DND-41 (cell line): ENCODE results near the gene DPP6.

Source experiments
- EZH2 ChIP-seq: IDR thresholded peaks from 3 replicates; pipeline ENCODE4 v1.6.1; 2012; ENCODE audit warnings: borderline replicate concordance, low read depth, mild to moderate bottlenecking, moderate library complexity, low read length, inconsistent platforms; ENCODE audit not compliant: severe bottlenecking
- TF ChIP-seq, protein P1 (sequence below): IDR thresholded peaks from 2 replicates; pipeline ENCODE4 v1.5.1; 2012; ENCODE audit warnings: borderline replicate concordance, low read length, moderate library complexity, mild to moderate bottlenecking; ENCODE audit not compliant: poor library complexity, severe bottlenecking; ENCODE audit errors: extremely low read depth

GRCh38 chr7:154438571-154439367, 386.6 kb downstream of the DPP6 start:
- TF ChIP-seq, protein P1, sequence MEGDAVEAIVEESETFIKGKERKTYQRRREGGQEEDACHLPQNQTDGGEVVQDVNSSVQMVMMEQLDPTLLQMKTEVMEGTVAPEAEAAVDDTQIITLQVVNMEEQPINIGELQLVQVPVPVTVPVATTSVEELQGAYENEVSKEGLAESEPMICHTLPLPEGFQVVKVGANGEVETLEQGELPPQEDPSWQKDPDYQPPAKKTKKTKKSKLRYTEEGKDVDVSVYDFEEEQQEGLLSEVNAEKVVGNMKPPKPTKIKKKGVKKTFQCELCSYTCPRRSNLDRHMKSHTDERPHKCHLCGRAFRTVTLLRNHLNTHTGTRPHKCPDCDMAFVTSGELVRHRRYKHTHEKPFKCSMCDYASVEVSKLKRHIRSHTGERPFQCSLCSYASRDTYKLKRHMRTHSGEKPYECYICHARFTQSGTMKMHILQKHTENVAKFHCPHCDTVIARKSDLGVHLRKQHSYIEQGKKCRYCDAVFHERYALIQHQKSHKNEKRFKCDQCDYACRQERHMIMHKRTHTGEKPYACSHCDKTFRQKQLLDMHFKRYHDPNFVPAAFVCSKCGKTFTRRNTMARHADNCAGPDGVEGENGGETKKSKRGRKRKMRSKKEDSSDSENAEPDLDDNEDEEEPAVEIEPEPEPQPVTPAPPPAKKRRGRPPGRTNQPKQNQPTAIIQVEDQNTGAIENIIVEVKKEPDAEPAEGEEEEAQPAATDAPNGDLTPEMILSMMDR = no peak
- TF ChIP-seq EZH2 = no peak
